Measurements from ENCODE around the gene GTF3C6. TPM values are rescaled to one million over a fixed set of nuclear protein-coding genes. Genes with fewer than 3 reads are reported as not detected.

The GTF3C6 gene
- total and polyA plus RNA-seq, 2 of the 13 experiments (the other 11 are each of a cell fraction or from before 2014, with no cell fraction given), result 21.6 to 160 TPM

- BruUV-seq (replicated peaks), result TSS peak; percentile 90
- peaks cover 42% of the 10 kb centered on the region for H3K79me2 ChIP-seq (ENCODE audit: insufficient read depth, low read length)
- peak overlapping the region; percentile 86 for H3K27ac ChIP-seq (ENCODE audit: extremely low read length, insufficient read depth, low read length)
- H3K36me3 ChIP-seq (replicated peaks in 1 of 2; ENCODE audit: control insufficient read depth in 1 of 2, insufficient read depth in 2 of 2, low read length in 2 of 2), result peaks cover 3 to 14% of the 10 kb centered on the region in 2 experiments; a peak in 3 of 5 replicates
- ChIA-PET POLR2A (interaction anchor here (0.9 to 2.3 kb wide), 7 partner anchors 10 to 166 kb away, joined by 3 to 24 read pairs (median 8); partner anchors contain the start of genes AMD1, CDK19 and GTF3C6), CTCF (ENCODE audit: low intra/inter-chr PET ratio, low total read pairs) (no interaction called here)
- WGBS (ENCODE audit: low lambda C conversion rate), result 17% methylated on average over 9 of the region's 9 CpGs
- H3K27me3 ChIP-seq (ENCODE audit: control insufficient read depth in 1 of 2, insufficient read depth in 2 of 2, low read length in 2 of 2), result no peaks in the 10 kb centered on the region; a peak in 1 of 5 replicates
- H2AFZ ChIP-seq (ENCODE audit: low read length), result no peak overlapping the region
- in situ Hi-C loops (cut with HindIII; ENCODE audit: extremely low pct_ligation_motif_present, low pct_unique_long_range_greater_than_20kb) (loop anchor here (25.0 kb wide), 1 partner anchor 294 kb away; no protein-coding TSS in a partner anchor), intact Hi-C loops (cut with micrococcal nuclease; ENCODE audit: unreplicated experiment) (loop anchor here (1.0 kb wide), 1 partner anchor 23 kb away; the partner anchor contains the start of gene GTF3C6)
- no peaks in the 10 kb centered on the region for H4K20me1 ChIP-seq (ENCODE audit: insufficient read depth, low read length)
- no peak for FAIRE-seq
- DNase-seq (ENCODE audit: low spot score), result no peak
- H3K4me1 ChIP-seq (ENCODE audit: insufficient read depth, low read length), result peaks cover 44% of the 10 kb centered on the region
- TF ChIP-seq MAZ (IDR thresholded peaks at IDR 0.05; ENCODE audit: borderline replicate concordance, low read depth, low read length), result no peak
- no peak for TF ChIP-seq MAZ (CRISPR knock-in tag; IDR thresholded peaks at IDR 0.05; ENCODE audit: low read depth)
- TF ChIP-seq, protein P1, sequence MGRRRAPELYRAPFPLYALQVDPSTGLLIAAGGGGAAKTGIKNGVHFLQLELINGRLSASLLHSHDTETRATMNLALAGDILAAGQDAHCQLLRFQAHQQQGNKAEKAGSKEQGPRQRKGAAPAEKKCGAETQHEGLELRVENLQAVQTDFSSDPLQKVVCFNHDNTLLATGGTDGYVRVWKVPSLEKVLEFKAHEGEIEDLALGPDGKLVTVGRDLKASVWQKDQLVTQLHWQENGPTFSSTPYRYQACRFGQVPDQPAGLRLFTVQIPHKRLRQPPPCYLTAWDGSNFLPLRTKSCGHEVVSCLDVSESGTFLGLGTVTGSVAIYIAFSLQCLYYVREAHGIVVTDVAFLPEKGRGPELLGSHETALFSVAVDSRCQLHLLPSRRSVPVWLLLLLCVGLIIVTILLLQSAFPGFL (CRISPR knock-in tag; IDR thresholded peaks at IDR 0.05), result no peak
- no peak for TF ChIP-seq RFX5 (IDR thresholded peaks at IDR 0.05; ENCODE audit: low read depth, low read length)
- TF ChIP-seq, protein P2, sequence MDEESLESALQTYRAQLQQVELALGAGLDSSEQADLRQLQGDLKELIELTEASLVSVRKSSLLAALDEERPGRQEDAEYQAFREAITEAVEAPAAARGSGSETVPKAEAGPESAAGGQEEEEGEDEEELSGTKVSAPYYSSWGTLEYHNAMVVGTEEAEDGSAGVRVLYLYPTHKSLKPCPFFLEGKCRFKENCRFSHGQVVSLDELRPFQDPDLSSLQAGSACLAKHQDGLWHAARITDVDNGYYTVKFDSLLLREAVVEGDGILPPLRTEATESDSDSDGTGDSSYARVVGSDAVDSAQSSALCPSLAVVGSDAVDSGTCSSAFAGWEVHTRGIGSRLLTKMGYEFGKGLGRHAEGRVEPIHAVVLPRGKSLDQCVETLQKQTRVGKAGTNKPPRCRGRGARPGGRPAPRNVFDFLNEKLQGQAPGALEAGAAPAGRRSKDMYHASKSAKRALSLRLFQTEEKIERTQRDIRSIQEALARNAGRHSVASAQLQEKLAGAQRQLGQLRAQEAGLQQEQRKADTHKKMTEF (CRISPR knock-in tag; IDR thresholded peaks at IDR 0.05), result no peak
- TF ChIP-seq MAFG (CRISPR knock-in tag; IDR thresholded peaks at IDR 0.05), result no peak
- no peak for TF ChIP-seq PHF21A (CRISPR knock-in tag; IDR thresholded peaks at IDR 0.05)
- TF ChIP-seq TGIF2 (CRISPR knock-in tag; IDR thresholded peaks at IDR 0.05), result no peak
- H3K9me3 ChIP-seq (ENCODE audit: low read length), result no peaks in the 10 kb centered on the region
- ATAC-seq, result no peak
- H3K4me3 ChIP-seq (replicated peaks in 1 of 3; ENCODE audit: insufficient read depth in 1 of 3, low read depth in 2 of 3, low read length in 3 of 3), result peak overlapping the region; percentile 74 to 85 (median 82)
- peak overlapping the region; percentile 79 for H3K4me2 ChIP-seq (ENCODE audit: low read depth, low read length)
- peak overlapping the region; percentile 90 for H3K9ac ChIP-seq (ENCODE audit: insufficient read depth, low read depth, low read length)
These were observed 22.7 kb downstream of the GTF3C6 start for GRCh38 chr6:110981202-110981600.
